Chondrocyte (in vitro differentiated cells): ENCODE measurements around the gene FRRS1L. TPM values are rescaled to one million over a fixed set of nuclear protein-coding genes. Genes with fewer than 3 reads are reported as not detected.

Experiments used
- DNase-seq: peaks from one replicate; pipeline ENCODE4 v3.0.0; 2021; ENCODE audit warnings: mixed read lengths, low spot score
- H3K27ac Mint-ChIP-seq: one replicate; pipeline ENCODE4 v1.8.0; 2021; ENCODE audit warnings: mild to moderate bottlenecking, moderate library complexity, mixed read lengths; ENCODE audit not compliant: unreplicated experiment
- H3K27me3 Mint-ChIP-seq: 2 replicates; pipeline ENCODE4 v1.8.0; 2021; ENCODE audit warnings: low read depth, mixed read lengths
- H3K36me3 Mint-ChIP-seq: 2 replicates; pipeline ENCODE4 v1.8.0; 2021; ENCODE audit warnings: low read depth, mixed read lengths
- H3K4me1 Mint-ChIP-seq: 2 replicates; pipeline ENCODE4 v1.8.0; 2021; ENCODE audit warnings: low read depth, mild to moderate bottlenecking, mixed read lengths
- H3K4me3 Mint-ChIP-seq: one replicate; pipeline ENCODE4 v1.8.0; 2021; ENCODE audit warnings: mild to moderate bottlenecking, moderate library complexity, mixed read lengths; ENCODE audit not compliant: unreplicated experiment
- H3K9me3 Mint-ChIP-seq: 2 replicates; pipeline ENCODE4 v1.8.0; 2021; ENCODE audit warnings: low read depth, mixed read lengths
- CTCF ChIP-seq: fragments of 200-600 bp; sonication (generic); IDR thresholded peaks from 2 replicates; pipeline ENCODE4 v1.5.0; 2021; ENCODE audit warnings: antibody characterized with exemption, mild to moderate bottlenecking, moderate library complexity
- total RNA-seq: library from RNA; stranded (reverse); gene quantifications from 3 replicates; pipeline ENCODE4 v1.2.1, GENCODE V29; 2021

Gene FRRS1L
- total RNA-seq, 1 donor from 2014 or later: 5.3 TPM

DNA sequence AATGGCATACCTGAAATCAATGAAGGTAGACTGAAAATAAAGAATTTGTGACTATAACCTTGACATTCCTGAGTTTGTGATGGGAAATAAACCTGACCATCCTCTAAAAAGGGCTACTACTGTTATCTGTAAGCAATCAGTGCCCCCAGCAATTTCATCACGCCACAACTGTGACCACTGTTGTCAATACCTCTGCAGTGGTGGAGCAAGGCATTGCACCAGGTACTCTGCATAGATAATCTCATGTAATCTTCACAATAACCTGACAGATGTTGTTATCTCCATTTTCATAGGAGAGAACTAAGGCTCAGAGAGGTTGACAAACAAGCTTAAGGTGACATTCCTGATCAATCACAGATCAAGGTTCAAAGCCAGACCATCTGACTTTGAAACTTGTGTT lies 38.5 kb upstream of the FRRS1L start:
- Mint-ChIP-seq H3K36me3 (peaks cover 1% of the 10 kb centered on the region), H3K27me3 (no peaks in the 10 kb centered on the region), H3K4me1 (no peaks in the 10 kb centered on the region), H3K9me3 (no peaks in the 10 kb centered on the region), H3K4me3 (no peak overlapping the region), H3K27ac (no peak overlapping the region)
- no peak for DNase-seq
- TF ChIP-seq CTCF: no peak

- TF ChIP-seq CTCF: no peak
- H3K9me3 Mint-ChIP-seq: no peaks in the 10 kb centered on the region
- H3K36me3 Mint-ChIP-seq: peaks cover 1% of the 10 kb centered on the region
- H3K4me3 Mint-ChIP-seq: no peak overlapping the region
- no peaks in the 10 kb centered on the region for H3K27me3 Mint-ChIP-seq
- no peak overlapping the region for H3K27ac Mint-ChIP-seq
- no peaks in the 10 kb centered on the region for H3K4me1 Mint-ChIP-seq
- DNase-seq: no peak
Measured at GRCh38 chr9:109203761-109204360, 36.8 kb upstream of the FRRS1L start.

DNA sequence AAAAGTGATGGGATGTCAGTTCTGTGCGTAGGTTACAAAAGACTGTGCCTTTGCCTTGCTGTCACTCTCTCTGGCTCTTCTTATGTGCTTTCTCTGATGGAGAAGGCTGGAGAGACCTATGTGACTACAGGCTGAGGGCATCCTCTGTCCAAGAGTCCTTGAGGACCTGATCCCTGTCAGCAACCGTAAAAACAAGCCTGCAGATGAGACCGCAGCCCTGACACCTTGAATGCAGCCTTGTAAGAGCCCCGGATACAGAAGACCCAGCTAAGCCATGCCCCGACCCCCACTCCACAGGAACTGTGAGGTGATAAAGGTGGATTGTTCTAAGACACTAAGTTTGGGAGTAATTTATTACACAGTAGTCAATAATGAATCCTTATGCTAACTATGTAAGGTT lies 32.6 kb upstream of the FRRS1L start:
- no peak for TF ChIP-seq CTCF
- Mint-ChIP-seq H3K4me1 (no peaks in the 10 kb centered on the region), H3K4me3 (no peak overlapping the region), H3K27me3 (no peaks in the 10 kb centered on the region), H3K27ac (no peak overlapping the region), H3K9me3 (no peaks in the 10 kb centered on the region), H3K36me3 (peaks cover 1% of the 10 kb centered on the region)
- no peak for DNase-seq

GRCh38 chr9:109198736-109199382 lies 31.8 kb upstream of the FRRS1L start:
- Mint-ChIP-seq H3K4me1 (no peaks in the 10 kb centered on the region), H3K27me3 (no peaks in the 10 kb centered on the region), H3K9me3 (no peaks in the 10 kb centered on the region), H3K4me3 (no peak overlapping the region), H3K27ac (no peak overlapping the region), H3K36me3 (peaks cover 1% of the 10 kb centered on the region)
- no peak for DNase-seq
- TF ChIP-seq CTCF: peak; percentile 24

DNA sequence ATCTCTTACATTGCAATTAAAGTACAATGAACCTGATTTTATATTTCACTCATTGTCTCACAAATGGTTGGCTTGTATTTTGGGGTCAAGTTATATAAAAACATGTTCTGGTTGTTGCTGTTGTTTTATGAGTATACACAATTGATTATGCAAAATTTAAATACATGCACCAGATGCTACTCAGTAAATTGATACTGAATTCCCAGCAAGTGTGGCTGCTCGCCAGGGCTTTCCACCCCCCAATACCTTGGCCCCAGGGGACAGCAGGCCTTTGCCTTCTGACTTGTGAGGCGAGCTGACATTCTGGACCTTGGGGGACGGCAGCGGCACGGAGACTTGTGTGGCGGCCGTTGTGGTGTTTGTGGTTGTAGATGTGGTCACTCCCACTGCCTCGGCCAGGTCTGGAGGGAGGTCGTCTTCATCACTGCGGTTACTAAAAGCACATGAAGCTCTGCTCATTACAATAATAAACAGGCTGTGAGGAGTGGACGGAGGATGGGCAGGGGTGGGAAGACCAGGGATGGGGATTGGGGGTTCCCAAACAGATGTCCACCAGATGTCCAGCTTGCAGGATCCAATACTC lies 27.0 kb upstream of the FRRS1L start:
- Mint-ChIP-seq H3K27ac (no peak overlapping the region), H3K4me3 (no peak overlapping the region), H3K9me3 (no peaks in the 10 kb centered on the region), H3K4me1 (no peaks in the 10 kb centered on the region), H3K36me3 (no peaks in the 10 kb centered on the region), H3K27me3 (no peaks in the 10 kb centered on the region)
- no peak for TF ChIP-seq CTCF
- DNase-seq: no peak
